SKM-1 (cell line): ENCODE results near the gene SOX15.

ENCODE experiments used
- DNase-seq: peaks from one replicate; lab custom pipeline; 2025; ENCODE audit not compliant: unreplicated experiment; lab: John Stamatoyannopoulos, UW

The SOX15 gene

DNA sequence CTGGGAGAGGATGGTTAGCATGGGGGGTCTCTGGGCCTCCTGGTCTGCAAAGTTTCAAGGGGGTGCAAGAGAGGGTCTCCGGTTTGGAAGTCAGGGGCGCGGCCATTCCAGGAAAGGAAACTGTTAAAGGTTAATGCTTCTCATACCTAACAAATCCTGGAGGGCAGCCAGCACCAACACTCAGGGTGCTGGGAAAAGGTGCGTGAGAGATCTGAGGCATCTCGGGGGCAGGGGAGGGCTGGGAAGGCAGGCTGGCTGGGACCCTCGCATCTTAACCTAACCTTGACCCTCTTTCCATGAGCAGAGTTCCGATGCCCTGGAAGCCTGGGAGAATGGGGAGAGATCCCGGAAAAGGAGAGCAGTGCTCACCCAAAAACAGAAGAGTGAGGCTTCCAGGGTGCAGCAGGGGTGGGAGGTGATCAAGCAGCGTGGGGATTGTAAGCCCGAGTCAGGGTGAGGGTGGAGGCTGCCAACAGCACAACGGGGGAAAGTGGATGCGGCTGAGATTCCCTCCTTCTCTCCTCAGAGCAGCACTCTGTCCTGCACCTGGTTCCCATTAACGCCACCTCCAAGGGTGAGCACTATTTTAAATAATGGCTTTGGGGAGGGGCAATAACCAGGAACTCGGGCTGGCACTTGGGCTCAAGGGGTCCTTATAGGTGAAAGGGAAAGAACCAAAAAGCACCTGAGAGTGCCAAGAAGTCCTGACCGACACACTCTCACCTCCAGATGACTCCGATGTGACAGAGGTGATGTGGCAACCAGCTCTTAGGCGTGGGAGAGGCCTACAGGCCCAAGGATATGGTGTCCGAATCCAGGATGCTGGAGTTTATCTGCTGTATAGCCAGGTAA lies 30.3 kb downstream of the SOX15 start:
- no peak for DNase-seq

DNA sequence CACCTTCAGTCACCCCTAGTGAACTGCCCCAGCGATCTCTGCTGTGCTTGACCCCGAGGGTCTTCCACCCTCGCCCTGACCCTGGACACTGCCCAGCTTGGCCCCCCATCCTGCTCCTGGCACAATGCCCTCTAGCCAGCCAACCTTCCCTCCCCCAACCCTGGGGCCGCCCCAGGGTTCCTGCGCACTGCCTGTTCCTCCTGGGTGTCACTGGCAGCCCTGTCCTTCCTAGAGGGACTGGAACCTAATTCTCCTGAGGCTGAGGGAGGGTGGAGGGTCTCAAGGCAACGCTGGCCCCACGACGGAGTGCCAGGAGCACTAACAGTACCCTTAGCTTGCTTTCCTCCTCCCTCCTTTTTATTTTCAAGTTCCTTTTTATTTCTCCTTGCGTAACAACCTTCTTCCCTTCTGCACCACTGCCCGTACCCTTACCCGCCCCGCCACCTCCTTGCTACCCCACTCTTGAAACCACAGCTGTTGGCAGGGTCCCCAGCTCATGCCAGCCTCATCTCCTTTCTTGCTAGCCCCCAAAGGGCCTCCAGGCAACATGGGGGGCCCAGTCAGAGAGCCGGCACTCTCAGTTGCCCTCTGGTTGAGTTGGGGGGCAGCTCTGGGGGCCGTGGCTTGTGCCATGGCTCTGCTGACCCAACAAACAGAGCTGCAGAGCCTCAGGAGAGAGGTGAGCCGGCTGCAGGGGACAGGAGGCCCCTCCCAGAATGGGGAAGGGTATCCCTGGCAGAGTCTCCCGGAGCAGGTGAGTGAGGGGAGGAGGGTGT lies 31.2 kb downstream of the SOX15 start, which contains the start of gene TNFSF13:
TNFSF13 (plus strand) TSS at position 207 of the 776 bp plus-strand sequence; CDS start at position 497, 290 bp downstream.
- peak; percentile 27 for DNase-seq

DNA sequence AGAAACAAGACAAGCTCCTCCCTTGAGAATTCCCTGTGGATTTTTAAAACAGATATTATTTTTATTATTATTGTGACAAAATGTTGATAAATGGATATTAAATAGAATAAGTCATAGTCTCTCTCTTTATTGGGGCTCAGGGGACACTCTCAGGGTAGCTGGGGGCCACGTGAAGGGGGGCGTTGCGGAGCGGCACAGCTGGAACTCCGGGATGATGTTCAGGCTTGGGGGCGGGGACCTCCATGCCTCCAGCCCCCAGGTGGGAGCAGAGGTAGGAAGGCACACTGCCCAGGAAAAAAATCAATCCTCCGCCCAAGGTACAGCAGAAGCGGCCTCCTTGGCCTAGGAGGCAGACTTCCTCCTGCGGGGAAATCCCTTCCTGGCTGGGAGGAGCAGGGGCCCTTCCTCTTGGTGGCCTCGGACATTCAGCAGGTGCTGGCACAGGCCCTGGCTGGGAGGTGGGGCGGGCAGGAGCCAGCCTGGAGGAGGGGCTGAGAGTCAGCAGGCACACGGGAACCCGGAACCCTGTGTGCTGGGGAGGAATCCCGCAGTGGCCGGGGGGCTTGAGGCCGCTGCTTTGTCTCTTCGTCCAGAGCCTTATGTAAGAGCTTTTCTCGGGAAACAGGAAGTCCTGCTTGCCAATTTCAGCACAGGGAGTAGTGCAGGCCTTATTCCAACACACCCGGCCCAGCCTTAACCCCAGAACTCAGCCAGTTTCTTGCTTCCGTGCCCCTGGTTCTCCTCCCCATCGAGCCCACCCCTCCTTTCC lies 31.9 kb downstream of the SOX15 start:
- peak; percentile 31 for DNase-seq

DNA sequence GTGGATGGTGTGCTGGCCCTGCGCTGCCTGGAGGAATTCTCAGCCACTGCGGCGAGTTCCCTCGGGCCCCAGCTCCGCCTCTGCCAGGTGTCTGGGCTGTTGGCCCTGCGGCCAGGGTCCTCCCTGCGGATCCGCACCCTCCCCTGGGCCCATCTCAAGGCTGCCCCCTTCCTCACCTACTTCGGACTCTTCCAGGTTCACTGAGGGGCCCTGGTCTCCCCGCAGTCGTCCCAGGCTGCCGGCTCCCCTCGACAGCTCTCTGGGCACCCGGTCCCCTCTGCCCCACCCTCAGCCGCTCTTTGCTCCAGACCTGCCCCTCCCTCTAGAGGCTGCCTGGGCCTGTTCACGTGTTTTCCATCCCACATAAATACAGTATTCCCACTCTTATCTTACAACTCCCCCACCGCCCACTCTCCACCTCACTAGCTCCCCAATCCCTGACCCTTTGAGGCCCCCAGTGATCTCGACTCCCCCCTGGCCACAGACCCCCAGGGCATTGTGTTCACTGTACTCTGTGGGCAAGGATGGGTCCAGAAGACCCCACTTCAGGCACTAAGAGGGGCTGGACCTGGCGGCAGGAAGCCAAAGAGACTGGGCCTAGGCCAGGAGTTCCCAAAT lies 32.6 kb downstream of the SOX15 start:
- DNase-seq, result no peak

DNA sequence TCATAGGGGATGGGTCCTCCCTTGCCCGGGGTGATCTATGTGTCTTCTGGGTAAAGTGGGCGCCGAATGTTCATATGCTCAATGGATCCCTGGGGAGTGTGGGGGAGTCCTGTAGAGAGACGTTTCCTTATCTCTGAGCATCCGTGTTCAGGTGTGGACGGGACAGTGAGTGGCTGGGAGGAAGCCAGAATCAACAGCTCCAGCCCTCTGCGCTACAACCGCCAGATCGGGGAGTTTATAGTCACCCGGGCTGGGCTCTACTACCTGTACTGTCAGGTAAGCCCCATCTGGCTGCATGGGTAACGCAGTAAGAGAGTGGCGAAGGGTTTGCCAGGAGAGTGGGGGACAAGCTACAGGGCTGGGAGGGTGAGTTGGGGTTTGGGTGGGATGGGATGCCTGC lies 33.3 kb downstream of the SOX15 start:
- DNase-seq, result no peak

DNA sequence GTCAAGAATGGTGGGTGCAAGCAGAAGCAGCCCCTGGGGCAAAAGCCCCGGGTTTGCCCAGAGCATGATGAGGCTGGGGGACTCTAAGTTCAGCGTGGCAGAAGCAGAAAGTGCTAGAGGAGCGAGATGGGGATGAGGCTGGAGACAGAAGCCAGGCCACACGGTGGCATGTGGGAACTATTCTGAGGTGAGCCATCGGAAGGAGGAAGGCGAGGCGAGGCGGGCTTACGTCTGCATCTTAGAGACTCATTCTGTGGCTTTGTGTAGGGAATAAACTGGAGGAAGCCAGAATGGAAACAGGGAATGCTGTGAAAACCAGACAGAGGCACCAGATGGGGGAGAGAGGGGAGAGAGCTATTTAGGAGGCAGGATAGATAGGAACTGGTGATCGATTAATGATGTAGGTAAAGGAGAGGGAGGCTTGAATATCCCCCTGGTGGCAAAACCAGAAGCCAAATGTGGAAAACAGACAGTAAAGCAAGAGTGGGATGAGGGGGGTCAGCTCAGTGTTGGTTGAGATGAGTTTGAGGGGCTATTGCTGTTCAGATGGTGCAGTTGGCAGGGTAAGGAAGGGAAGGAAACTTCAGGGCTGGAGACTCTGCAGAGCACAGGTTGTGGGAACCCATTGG lies 34.5 kb downstream of the SOX15 start:
- no peak for DNase-seq

DNA sequence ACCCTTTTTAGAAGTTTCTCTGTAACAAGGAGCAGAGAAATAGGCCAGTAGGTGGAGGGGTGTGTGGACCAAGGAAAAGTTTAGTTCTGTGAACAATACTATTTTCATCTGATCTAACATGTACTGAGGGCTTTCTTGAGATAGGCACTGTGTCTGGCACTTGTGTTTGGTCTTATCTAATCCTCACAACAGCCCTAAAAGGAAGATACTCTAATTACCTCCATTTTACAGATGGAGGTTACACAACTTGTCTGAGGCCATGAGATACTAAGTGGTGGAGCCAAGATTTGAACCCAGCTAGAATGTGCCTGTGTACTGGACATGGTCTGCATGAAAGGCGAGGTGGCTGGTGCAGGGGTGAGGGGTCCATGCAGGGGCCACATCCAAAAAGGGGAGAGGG lies 36.5 kb downstream of the SOX15 start:
- DNase-seq, result no peak

DNA sequence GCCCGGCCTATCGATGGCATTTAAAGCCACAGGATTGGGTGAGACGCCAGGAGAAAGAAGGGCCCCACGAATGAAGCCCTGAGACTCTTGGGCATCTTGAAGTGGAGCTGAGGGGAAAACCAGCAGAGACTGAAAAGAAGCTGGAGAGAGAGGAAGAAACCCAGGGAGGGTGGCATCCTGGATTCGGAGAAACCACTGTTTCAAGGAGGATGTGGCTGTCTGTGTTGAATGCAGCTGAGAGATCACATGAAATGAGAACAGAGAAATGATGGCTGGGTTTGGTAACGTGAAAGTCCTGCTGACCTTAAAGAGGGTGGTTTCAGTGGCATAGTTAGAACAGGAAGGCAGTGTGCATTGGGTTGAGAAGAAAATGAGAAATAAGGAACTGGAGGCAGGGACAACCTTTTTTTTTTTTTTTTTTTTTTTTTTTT lies 37.3 kb downstream of the SOX15 start:
- peak; percentile 36 for DNase-seq

DNA sequence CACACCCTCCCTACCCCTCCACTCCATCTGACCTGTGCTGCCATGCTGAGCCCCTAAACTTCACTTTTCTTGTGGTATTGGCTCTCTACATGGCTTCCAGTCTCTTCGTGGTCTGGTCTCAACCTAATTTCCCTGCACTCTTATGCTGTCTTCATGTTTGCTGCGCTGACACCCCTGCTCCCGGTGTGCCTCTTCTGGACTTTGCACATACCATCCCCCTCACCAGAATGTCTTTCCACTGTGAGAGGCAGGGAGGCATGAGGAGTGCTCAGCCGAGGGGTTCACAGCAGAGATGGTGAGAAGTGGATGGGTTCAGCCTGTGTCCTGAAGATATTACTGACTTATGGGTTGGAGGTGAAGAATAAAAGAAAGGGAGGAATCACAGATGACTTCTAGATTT lies 38.5 kb downstream of the SOX15 start:
- no peak for DNase-seq

DNA sequence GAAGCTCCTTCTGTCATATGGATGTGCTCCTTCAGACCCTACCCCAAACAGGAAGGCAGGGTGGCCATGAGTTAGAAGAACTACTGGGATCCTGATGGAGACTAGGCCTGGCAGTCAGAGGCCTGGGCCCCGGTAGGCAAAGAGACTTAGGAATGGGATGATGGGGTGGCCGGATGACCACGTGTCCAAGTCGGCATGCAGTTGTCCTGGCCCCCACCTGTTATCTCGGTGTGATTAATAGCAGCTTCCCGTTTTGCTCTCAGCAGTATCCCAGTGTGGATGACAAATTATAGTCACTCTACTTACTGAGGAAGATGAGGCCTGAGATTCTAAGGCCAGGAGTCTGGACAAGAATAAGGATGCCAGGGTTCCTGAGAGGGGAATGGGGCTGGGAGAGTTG lies 39.5 kb downstream of the SOX15 start:
- DNase-seq, result no peak

DNA sequence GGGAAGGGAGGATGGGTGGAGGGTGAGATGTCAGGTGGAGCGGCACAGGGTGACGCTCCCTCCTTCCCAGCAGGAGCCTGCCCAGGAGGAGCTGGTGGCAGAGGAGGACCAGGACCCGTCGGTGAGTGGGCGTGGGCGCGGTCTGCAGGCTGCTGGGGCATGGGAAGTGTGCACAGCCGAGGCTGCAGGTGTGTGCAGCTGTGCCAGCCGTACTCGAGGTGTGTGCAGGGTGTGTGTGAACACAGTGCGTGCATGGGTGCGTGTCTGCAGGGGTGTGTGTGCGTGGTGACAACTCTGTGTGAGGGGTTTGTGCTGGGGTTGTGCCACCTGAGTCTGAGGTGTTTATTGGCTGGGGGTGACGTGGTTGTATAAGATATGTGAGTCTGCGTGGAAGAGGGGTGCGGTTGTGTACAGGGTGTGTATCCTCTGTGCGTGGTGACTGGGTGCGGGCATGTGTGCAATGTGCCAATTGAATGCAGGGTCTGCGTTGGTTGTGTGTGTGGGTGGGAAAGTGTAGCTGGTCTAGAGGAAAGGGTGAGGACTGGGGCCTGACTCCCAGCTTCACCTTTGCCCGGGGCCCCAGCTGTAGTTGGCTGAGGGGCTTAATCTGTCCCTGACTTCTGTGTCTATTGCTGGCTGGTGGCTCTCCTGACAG lies 40.4 kb downstream of the SOX15 start:
- DNase-seq, result no peak

DNA sequence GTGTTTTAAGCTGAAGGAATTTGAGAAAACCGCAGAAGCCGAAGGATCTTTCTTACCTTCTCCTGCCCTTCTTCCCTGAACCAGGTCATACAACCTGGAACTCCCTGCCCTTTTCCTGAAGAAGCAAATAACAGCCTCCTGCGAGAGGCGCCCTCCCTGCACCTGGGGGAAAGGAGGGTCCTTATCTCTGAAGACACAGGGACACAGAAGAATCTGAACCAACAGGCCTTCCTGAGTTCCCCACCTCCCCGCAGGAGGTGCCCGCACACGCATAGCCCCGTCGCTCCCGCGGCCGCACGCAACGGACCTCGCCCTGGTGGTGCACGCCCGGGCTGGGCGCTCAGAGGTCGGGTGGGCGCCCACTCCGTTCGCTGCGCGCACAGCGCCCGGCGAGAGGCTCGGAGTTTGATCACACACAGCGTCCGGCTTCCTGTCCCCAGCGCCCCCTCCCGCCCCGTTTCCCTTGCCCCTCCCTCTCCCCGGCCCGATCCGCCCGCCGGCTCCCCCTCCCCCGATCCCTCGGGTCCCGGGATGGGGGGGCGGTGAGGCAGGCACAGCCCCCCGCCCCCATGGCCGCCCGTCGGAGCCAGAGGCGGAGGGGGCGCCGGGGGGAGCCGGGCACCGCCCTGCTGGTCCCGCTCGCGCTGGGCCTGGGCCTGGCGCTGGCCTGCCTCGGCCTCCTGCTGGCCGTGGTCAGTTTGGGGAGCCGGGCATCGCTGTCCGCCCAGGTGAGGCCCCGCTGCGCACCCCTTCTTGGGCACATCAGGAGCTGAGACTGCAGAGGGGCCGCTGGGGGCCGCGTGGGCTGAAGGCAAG lies 41.1 kb downstream of the SOX15 start, which contains the start of gene TNFSF12:
TNFSF12 (plus strand) TSS at position 474 of the 816 bp plus-strand sequence; CDS start at position 570, 96 bp downstream.
- DNase-seq, result no peak

DNA sequence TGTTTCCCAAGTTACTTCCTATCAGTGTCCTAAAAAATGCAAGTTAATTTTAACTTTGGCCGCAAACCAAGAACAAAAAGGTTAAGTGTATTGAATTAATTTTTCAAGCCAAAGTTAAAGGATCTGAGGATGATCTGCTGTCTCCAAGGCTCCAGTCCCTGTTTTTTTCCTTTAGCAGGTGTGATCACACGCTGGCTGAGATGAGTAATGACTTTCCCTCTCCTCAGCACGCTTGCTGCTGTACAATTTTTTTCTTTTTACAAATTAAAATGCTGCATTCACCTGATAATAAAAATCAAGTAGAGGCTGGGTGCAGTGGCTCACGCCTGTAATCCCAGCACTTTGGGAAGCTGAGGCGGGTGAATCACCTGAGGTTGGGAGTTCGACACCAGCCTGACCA lies 45.0 kb downstream of the SOX15 start:
- DNase-seq, result no peak

DNA sequence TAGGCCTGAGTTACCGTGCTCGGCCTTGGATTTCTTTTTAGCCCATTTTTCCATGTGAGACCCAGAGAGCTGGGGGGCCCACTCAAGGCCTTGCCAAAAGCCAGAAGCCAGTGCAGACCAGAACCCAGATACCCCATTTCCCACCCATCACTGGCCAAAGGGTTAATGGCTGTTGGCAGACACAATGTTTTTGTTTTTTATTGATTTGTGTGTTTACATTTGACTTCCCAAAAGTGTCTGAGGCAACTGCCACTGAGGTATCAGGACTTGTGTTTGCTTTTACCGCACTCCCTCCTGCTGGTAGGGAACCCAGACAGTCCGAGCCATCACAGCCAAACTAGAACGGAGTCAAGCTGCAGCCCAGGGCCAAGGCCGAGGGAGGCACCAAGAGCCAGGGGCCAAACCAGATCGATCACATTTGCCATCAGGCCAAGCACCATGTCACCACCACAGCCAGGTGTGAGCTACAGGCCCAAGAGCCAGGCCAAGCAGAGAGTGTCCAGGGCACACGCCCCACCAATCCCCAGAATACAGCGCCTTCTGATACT lies 48.7 kb downstream of the SOX15 start:
- no peak for DNase-seq

DNA sequence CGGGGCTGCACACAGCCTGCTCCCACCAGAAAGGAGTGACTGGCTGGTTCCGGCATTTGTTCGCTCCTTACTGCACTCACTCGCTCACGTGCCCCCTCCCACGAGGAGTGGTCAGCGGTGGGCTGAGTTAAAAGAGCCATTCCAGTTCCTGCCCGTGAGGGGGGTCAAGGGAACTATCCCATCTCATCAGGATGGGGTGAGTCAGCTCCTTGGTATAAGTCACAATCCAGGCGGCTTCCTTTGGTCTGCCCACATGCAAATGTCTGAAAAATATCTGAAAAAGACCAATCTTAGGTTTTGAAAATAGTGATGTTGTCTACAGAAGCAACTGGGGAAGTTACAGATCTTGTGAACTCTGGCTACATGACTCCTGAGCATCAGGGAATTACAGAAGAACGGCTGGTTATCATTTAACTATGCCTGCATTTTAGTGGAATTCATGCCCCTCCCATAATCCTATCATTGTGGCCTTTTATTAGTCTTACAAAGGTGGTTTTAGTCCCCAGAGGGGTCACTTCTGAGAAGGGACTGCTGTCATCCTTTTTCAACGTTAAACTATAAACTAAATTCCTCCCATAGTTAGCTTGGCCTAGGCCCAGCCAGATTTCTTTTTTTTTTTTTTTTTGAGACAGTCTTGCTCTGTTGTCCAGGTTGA lies 50.9 kb downstream of the SOX15 start:
- no peak for DNase-seq
